Regular cardiac myocyte (primary cell): ENCODE measurements around the gene SURF1. TPM values are rescaled to one million over a fixed set of nuclear protein-coding genes. Genes with fewer than 3 reads are reported as not detected.

ENCODE experiments used
- total RNA-seq: library from RNA; depleted of rRNA; stranded (reverse); fragments of >200 nt; gene quantifications from 2 replicates; pipeline ENCODE4 v1.2.3, GENCODE V29; 2014

SURF1 gene
- total RNA-seq: 35.5 and 40.3 TPM in 2 replicates

DNA sequence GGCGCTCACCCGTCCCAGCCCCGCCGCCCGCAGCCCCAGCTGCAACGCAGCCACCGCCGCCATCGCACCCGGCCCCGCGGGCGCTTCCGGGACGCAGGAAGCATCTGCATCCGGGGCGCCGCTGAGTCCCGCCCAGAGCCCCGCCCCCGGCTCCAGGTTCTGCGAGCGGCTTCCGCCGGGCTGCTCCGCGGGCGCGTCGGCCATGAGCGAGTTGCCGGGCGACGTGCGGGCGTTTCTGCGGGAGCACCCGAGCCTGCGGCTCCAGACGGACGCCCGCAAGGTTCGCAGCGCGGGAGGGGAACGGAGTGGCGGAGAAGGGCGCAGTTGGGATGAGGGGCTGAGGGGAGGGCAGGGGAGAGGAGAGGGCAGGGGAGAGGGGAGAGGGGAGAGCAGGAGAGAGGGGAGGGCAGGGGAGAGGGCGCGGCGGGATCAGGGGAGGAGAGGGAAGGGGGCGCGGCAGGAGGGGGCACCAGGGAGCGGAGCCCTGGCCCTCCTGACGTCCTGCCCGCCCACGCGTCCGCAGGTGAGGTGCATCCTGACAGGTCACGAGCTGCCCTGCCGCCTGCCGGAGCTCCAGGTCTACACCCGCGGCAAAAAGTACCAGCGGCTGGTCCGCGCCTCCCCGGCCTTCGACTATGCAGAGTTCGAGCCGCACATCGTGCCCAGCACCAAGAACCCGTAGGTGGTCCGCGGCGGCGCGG is at the start of gene SURF1, which contains the start of gene SURF2:
TSS of gene SURF1 (minus strand) at position 97 of the 701 bp plus-strand sequence. CDS start at position 63, 34 bp downstream.
TSS of gene SURF2 (plus strand) at position 160 of the 701 bp plus-strand sequence. CDS start at position 203, 43 bp downstream.

GRCh38 chr9:133375724-133376654 is 19.7 kb upstream of the SURF1 start, which contains the start of the genes STKLD1 and SURF4:
TSS of gene STKLD1 (plus strand) at chr9:133376366. CDS start at chr9:133376474, 108 bp downstream.
TSS of gene SURF4 (minus strand) at chr9:133376060. CDS start at chr9:133375969, 91 bp downstream.

DNA sequence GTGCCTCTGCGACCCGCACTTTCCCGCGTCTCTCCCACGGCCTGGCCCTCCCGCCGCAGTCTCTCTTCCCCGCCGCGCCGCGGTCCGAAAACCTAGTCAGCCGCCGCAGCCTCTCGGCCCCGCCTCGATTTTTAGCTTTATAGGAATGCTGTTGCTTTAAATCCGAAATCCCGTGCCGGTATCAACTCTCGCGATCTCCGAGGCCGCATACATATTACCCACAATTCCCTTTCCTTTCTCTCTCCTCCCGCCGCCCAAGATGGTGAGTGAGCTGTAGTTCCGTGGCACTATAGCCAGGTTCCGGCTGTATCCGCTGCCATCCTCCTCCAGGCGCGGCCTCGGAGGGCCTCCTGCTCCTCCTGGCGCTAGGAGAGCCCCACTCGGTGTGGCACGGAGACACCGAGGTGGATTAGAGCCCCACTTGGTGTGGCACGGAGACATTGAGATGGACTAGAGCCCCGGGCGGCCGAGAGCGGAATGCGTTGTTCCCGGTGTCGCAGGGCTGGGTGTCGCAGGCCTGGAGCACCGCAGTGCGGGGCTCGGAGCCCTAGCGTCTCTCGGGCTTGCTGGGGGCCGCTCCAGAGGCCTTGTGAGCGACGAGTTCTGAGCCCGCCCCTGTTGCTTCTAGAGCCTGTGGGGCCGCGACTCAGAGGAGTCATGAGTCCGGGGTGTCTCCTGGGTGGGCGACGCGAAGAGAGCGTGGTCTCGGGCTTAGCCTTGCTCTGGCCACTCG is 8.1 kb downstream of the SURF1 start, which contains the start of the genes MED22 and RPL7A:
TSS of gene MED22 (minus strand) at position 147 of the 733 bp plus-strand sequence. CDS start 1,469 bp downstream, outside the sequence.
TSS of gene RPL7A (plus strand) at position 234 of the 733 bp plus-strand sequence. CDS start at position 260, 26 bp downstream.

GRCh38 chr9:133335924-133336811 is 20.1 kb downstream of the SURF1 start, which contains the start of gene SURF6:
TSS of gene SURF6 (minus strand) at chr9:133336188. CDS start at chr9:133336132, 56 bp downstream.

Other genes with a start within 250 kb of the SURF1 start
- 23.4 and 38.5 TPM in 2 replicates for gene RALGDS, start 235.2 kb downstream of the SURF1 start, total RNA-seq
- 3.3 and 4.5 TPM in 2 replicates for gene GBGT1, start 192.6 kb downstream of the SURF1 start, total RNA-seq
- not detected in 2 replicates for gene OBP2B, start 147.2 kb downstream of the SURF1 start, total RNA-seq
- gene ABO, start 81.3 kb downstream of the SURF1 start, total RNA-seq: not detected in 2 replicates
- 7.6 and 15.1 TPM in 2 replicates for gene SURF6, start 20.3 kb downstream of the SURF1 start, total RNA-seq
- gene MED22, start 8.4 kb downstream of the SURF1 start, total RNA-seq: 13.5 and 15.1 TPM in 2 replicates
- gene RPL7A, start 8.3 kb downstream of the SURF1 start, total RNA-seq: 2,629 and 3,058 TPM in 2 replicates
- gene SURF2, start 63 bp upstream of the SURF1 start, total RNA-seq: 10.1 and 26.1 TPM in 2 replicates
- gene SURF4, start 19.6 kb upstream of the SURF1 start, total RNA-seq: 726 and 791 TPM in 2 replicates
- 0.19 and 0.85 TPM in 2 replicates for gene STKLD1, start 19.9 kb upstream of the SURF1 start, total RNA-seq
- 14.7 and 27.8 TPM in 2 replicates for gene REXO4, start 61.5 kb upstream of the SURF1 start, total RNA-seq
- 1.2 and 1.4 TPM in 2 replicates for gene ADAMTS13, start 65.9 kb upstream of the SURF1 start, total RNA-seq
- gene CACFD1, start 103.5 kb upstream of the SURF1 start, total RNA-seq: 2.7 and 5.9 TPM in 2 replicates
- 11.3 and 21.1 TPM in 2 replicates for gene SLC2A6, start 122.6 kb upstream of the SURF1 start, total RNA-seq
- not detected in 2 replicates for gene MYMK, start 168.5 kb upstream of the SURF1 start, total RNA-seq
- 1.2 and 2.8 TPM in 2 replicates for gene ADAMTSL2, start 178.2 kb upstream of the SURF1 start, total RNA-seq